Measurements from ENCODE around the gene ZNF385A. TPM values are rescaled to one million over a fixed set of nuclear protein-coding genes. Genes with fewer than 3 reads are reported as not detected.

ZNF385A gene
- total and polyA plus RNA-seq, 9 of the 15 experiments (the other 6 are each of a cell fraction or from before 2014, with no cell fraction given): 1.0 to 111 (median 7.7) TPM

DNA sequence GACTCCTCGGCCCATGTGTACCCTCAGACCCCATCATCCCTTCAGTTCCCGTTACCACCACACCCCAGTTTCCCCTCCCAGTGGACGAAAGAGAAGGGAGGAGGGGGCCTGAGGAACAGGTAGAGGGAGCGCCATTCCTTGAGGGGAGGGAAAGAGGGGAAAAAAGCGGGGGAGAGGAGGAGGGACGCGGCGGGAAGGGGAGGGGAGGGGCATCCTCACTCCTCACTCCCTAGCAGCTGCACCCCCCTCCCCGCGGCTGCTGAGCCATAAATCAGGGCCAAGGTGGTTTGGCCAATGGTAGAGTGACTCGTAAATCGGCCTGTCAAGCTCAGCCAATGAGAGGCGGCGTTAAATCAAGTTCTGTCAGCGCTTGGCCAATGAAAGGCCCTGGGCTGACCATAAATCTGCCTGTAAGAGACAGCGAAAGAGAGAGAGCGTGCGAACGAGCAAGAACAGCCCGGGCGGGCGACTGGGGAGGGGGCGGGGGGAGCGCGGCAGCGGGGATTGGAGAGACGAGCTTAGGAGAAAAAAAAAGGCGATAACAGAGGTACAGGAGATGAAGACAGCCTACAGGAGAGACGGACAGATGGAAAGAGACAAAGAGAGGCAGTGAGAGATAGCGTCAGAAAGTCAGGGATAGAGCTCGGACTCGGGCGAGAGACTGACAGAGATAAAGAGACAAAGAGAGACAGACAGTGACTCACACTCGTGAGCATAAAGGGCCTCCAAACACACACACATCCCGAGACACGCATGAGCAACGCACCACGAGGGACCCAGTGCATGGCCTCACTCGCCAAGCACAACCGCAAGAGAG is 25.4 kb downstream of the ZNF385A start (continued):
- TF ChIP-seq IRF1 (CRISPR knock-in tag; IDR thresholded peaks at IDR 0.05; ENCODE audit: borderline replicate concordance) (no peak), NR4A1 (CRISPR knock-in tag; IDR thresholded peaks at IDR 0.05) (no peak), NR4A1 (tag; IDR thresholded peaks at IDR 0.05) (no peak), ZBED1 (IDR thresholded peaks at IDR 0.05) (no peak), CBFB (CRISPR knock-in tag; IDR thresholded peaks at IDR 0.05) (0 out of 2 replicates have a peak, but pooled peaks have one; percentile 32), BRD4 (IDR thresholded peaks at IDR 0.05) (no peak), HDAC3 (IDR thresholded peaks at IDR 0.05; ENCODE audit: borderline replicate concordance, partially characterized antibody) (peak; percentile 79), RBM39 (optimal IDR thresholded peaks at IDR 0.05; ENCODE audit: low read depth, low read length) (no peak), NFYB (IDR thresholded peaks at IDR 0.05; ENCODE audit: extremely low read depth, insufficient read length) (peak; percentile 91), SREBF2 (CRISPR knock-in tag; IDR thresholded peaks at IDR 0.05) (no peak), RB1 (IDR thresholded peaks at IDR 0.05; ENCODE audit: low read depth) (peak; percentile 79), BRF2 (IDR thresholded peaks at IDR 0.05; ENCODE audit: borderline replicate concordance, insufficient read depth, insufficient read length) (no peak), ZHX1 (conservative IDR thresholded peaks at IDR 0.05; ENCODE audit: low read length) (no peak; the same call in 1 of the 2 replicates), ILK (tag; IDR thresholded peaks at IDR 0.05; ENCODE audit: borderline replicate concordance, low read depth) (no peak), HDAC8 (tag; IDR thresholded peaks at IDR 0.05) (no peak), POLR2AphosphoS2 (IDR thresholded peaks at IDR 0.05; ENCODE audit: low read length) (no peak), ZC3H11A (IDR thresholded peaks at IDR 0.05; ENCODE audit: low read depth, low read length) (no peak), LEF1 (IDR thresholded peaks at IDR 0.05) (peak; percentile 100), JUND (IDR thresholded peaks at IDR 0.05; ENCODE audit: borderline replicate concordance, low read depth, low read length) (peak; percentile 92), JUND (tag; IDR thresholded peaks at IDR 0.05; ENCODE audit: borderline replicate concordance, low read depth, low read length) (peak; percentile 94; the same call in 2 of the 3 replicates)
- TF ChIP-seq, protein P1, sequence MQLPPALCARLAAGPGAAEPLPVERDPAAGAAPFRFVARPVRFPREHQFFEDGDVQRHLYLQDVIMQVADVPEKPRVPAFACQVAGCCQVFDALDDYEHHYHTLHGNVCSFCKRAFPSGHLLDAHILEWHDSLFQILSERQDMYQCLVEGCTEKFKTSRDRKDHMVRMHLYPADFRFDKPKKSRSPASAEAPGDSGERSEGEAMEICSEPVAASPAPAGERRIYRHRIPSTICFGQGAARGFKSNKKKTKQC (CRISPR knock-in tag; IDR thresholded peaks at IDR 0.05): no peak
- TF ChIP-seq, protein P2, sequence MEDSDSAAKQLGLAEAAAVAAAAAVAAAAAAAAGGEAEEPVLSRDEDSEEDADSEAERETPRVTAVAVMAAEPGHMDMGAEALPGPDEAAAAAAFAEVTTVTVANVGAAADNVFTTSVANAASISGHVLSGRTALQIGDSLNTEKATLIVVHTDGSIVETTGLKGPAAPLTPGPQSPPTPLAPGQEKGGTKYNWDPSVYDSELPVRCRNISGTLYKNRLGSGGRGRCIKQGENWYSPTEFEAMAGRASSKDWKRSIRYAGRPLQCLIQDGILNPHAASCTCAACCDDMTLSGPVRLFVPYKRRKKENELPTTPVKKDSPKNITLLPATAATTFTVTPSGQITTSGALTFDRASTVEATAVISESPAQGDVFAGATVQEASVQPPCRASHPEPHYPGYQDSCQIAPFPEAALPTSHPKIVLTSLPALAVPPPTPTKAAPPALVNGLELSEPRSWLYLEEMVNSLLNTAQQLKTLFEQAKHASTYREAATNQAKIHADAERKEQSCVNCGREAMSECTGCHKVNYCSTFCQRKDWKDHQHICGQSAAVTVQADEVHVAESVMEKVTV (CRISPR knock-in tag; IDR thresholded peaks at IDR 0.05): no peak
